Peyer's patch (tissue), 4 donors: Measurements from ENCODE around the gene BLOC1S5. TPM values are rescaled to one million over a fixed set of nuclear protein-coding genes. Genes with fewer than 3 reads are reported as not detected.

ENCODE experiments used
- DNase-seq, 3 donors: peaks; one replicate each; pipeline ENCODE4 v3.0.0-alpha.2; 2017 to 2019
- H3K27ac ChIP-seq, 4 donors: fragments of 200-600 bp; sonication (generic); one replicate each; pipeline ENCODE4 v1.5.1; 2016 to 2019
- H3K27me3 ChIP-seq, 2 donors: fragments of 200-600 bp; sonication (generic); one replicate each; pipeline ENCODE4 v1.5.1; 2019
- H3K36me3 ChIP-seq, 3 donors: fragments of 200-600 bp; sonication (generic); one replicate each; pipeline ENCODE4 v1.5.1; 2016 to 2019
- H3K4me1 ChIP-seq, 4 donors: fragments of 200-600 bp; sonication (generic); one replicate each; pipeline ENCODE4 v1.5.1; 2016 to 2019
- H3K4me3 ChIP-seq, 4 donors: fragments of 200-600 bp; sonication (generic); 1 replicate in 3 of 4; 2 replicates in 1 of 4; pipeline ENCODE4 v1.5.1; 2016 to 2019; ENCODE audit warnings: mild to moderate bottlenecking in 1 of 4
- H3K9me3 ChIP-seq, 4 donors: fragments of 200-600 bp; sonication (generic); one replicate each; pipeline ENCODE4 v1.5.1; 2016 to 2019; ENCODE audit warnings: mild to moderate bottlenecking in 1 of 4
- CTCF ChIP-seq, 6 experiments: fragments of 450-650 bp in 4 of 6; fragments of 200-600 bp in 2 of 6; sonication (generic) in 1 of 6; IDR thresholded peaks; one replicate each; pipeline ENCODE4 v1.5.1; 2017 to 2019; ENCODE audit warnings: antibody characterized with exemption in 6 of 6, mild to moderate bottlenecking in 3 of 6, moderate library complexity in 1 of 6
- POLR2A ChIP-seq, 2 donors: fragments of 450-650 bp; IDR thresholded peaks; one replicate each; pipeline ENCODE4 v1.5.1; 2017; ENCODE audit warnings: antibody characterized with exemption in 2 of 2, mild to moderate bottlenecking in 2 of 2, moderate library complexity in 2 of 2
- total RNA-seq, 4 donors: library from RNA; depleted of rRNA; stranded (reverse); fragments of >200 nt; gene quantifications; one replicate each; pipeline ENCODE4 v1.1.0, GENCODE V29; 2016

BLOC1S5 gene
- total RNA-seq, 4 donors from 2014 or later, result 4.6 to 11.6 (median 8.7) TPM

GRCh38 chr6:8090650-8091049, 26.5 kb upstream of the BLOC1S5 start:
- no peak for TF ChIP-seq POLR2A (IDR thresholded peaks at IDR 0.05)
- no peak for TF ChIP-seq CTCF (IDR thresholded peaks at IDR 0.05)
- Histone ChIP-seq H3K4me3 (no peak overlapping the region), H3K4me1 (no peaks in the 10 kb centered on the region), H3K27ac (no peak overlapping the region), H3K27me3 (no peaks in the 10 kb centered on the region), H3K36me3 (peaks cover 0 to 42% (median 0%) of the 10 kb centered on the region in 3 donors), H3K9me3 (no peaks in the 10 kb centered on the region)
- no peak for DNase-seq

DNA sequence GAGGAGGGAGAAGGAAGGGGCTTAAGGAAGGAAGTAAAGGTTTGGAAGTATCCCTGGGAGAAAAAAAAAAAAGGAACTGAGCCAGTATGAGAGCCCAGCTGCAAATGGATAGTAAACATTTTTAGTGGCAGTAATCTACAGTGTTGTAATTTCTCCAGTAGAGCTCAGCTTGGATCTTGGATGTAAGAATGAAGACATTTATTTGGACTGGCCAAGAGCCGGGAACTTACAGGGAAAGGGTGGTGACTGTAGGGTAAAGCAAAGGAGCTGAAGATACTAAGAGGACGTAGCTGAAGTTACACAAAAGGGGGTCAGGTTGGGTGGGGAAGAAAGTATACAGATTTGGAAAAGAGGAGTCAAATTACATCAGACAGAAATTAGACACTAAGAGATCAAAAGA, 24.7 kb upstream of the BLOC1S5 start:
- no peak for DNase-seq
- no peaks in the 10 kb centered on the region for H3K27me3 ChIP-seq
- no peaks in the 10 kb centered on the region for H3K4me1 ChIP-seq
- H3K9me3 ChIP-seq, result no peaks in the 10 kb centered on the region
- peaks cover 0 to 27% (median 0%) of the 10 kb centered on the region in 3 donors for H3K36me3 ChIP-seq
- no peak overlapping the region for H3K27ac ChIP-seq
- TF ChIP-seq POLR2A (IDR thresholded peaks at IDR 0.05), result no peak
- TF ChIP-seq CTCF (IDR thresholded peaks at IDR 0.05), result no peak
- H3K4me3 ChIP-seq, result no peak overlapping the region

DNA sequence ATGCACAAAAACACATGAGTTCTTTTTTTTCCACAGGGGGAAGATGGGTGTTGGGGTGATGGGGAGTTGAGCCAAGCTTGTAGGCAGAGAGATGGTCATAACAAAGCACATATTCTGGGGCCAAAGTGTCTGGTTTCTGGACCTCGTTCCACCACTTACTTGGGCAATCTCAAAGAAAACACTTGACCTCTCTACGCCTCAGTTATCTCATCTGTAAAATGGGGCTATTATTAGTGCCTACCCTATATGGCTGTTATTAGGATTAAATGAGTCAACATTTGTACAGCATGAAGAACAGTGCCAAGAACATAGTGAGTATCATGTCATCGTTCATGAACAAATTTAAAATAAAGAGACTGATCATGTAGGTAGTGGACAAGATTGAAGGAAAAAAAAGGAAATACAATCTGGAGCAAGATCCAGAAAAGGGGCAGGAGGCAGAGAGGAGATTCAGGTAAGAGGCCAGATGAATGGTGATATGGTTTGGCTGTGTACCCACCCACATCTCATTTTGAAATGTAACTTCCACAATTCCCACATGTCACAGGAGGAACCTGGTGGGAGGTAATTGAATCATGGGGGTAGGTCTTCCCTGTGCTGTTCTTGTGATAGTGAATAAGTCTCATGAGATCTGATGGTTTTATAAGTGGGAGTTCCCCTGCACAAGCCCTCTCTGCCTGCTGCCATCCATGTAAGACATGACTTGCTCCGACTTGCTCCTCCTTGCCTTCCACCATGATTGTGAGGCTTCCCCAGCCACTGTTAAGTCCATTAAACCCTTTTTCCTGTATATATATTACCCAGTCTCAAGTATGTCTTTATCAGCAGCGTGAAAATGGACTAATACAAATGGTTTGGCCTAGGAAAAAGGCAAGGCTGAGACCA, 23.9 kb upstream of the BLOC1S5 start:
- H3K9me3 ChIP-seq, result no peaks in the 10 kb centered on the region

GRCh38 chr6:8086755-8087306, 22.6 kb upstream of the BLOC1S5 start:
- H3K4me3 ChIP-seq, result no peak overlapping the region
- TF ChIP-seq CTCF (IDR thresholded peaks at IDR 0.05) (no peak), POLR2A (IDR thresholded peaks at IDR 0.05) (no peak)
- no peak for DNase-seq
- no peaks in the 10 kb centered on the region for H3K4me1 ChIP-seq
- H3K27me3 ChIP-seq, result no peaks in the 10 kb centered on the region
- no peak overlapping the region for H3K27ac ChIP-seq
- H3K36me3 ChIP-seq, result peaks cover 0 to 26% (median 0%) of the 10 kb centered on the region in 3 donors
- H3K9me3 ChIP-seq, result no peaks in the 10 kb centered on the region

More for the DNA sequence above, 23.9 kb upstream of the BLOC1S5 start:
- Histone ChIP-seq H3K4me1 (no peaks in the 10 kb centered on the region), H3K27ac (no peak overlapping the region), H3K36me3 (peaks cover 0 to 26% (median 0%) of the 10 kb centered on the region in 3 donors), H3K4me3 (no peak overlapping the region), H3K27me3 (no peaks in the 10 kb centered on the region)
- TF ChIP-seq POLR2A (IDR thresholded peaks at IDR 0.05) (no peak), CTCF (IDR thresholded peaks at IDR 0.05) (no peak)
- DNase-seq, result no peak

DNA sequence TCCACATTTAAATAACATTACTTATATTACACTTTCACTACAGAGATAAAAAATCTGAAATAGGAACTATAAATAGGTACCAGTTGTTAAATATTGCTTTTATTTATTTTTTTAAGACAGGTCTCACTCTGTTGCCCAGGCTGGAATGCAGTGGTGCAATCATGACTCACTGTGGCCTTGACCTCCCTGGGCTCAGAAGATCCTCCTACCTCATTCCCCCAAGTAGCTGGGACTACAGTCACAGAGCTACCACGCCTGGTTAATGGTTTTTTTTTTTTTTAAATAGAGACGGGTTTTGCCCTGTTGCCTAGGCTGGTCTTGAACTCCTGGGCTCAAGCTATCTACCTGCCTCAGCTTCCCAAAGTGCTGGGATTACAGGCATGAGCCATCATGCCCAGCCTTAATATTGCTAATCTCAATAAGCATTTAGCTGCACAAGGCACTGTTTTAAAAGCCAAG, 20.9 kb upstream of the BLOC1S5 start:
- TF ChIP-seq POLR2A (IDR thresholded peaks at IDR 0.05), result no peak
- no peak for TF ChIP-seq CTCF (IDR thresholded peaks at IDR 0.05)
- no peak for DNase-seq
- H3K4me1 ChIP-seq, result no peaks in the 10 kb centered on the region

More for the DNA sequence above, 20.9 kb upstream of the BLOC1S5 start:
- H3K4me3 ChIP-seq, result no peak overlapping the region
- no peaks in the 10 kb centered on the region for H3K9me3 ChIP-seq
- no peak overlapping the region for H3K27ac ChIP-seq
- H3K27me3 ChIP-seq, result no peaks in the 10 kb centered on the region
- peaks cover 0 to 18% (median 0%) of the 10 kb centered on the region in 3 donors for H3K36me3 ChIP-seq
